Measurements from ENCODE around the gene CBX6.

GRCh38 chr22:38824585-38824984 is 47.4 kb downstream of the CBX6 start:
- no peak for TF ChIP-seq CTCF (IDR thresholded peaks at IDR 0.05)
- peak; percentile 91 for TF ChIP-seq EHMT2 (IDR thresholded peaks at IDR 0.05; ENCODE audit: low read depth)
- no peak for TF ChIP-seq ZNF302 (CRISPR knock-in tag; IDR thresholded peaks at IDR 0.05)
- no peak for TF ChIP-seq POLR2A (IDR thresholded peaks at IDR 0.05; ENCODE audit: low read length)
- TF ChIP-seq RFX5 (IDR thresholded peaks at IDR 0.05): no peak
- TF ChIP-seq ESRRA (IDR thresholded peaks at IDR 0.05; ENCODE audit: borderline replicate concordance, low read length): no peak
- TF ChIP-seq ZC3H11A (IDR thresholded peaks at IDR 0.05): no peak
- TF ChIP-seq, protein P1, sequence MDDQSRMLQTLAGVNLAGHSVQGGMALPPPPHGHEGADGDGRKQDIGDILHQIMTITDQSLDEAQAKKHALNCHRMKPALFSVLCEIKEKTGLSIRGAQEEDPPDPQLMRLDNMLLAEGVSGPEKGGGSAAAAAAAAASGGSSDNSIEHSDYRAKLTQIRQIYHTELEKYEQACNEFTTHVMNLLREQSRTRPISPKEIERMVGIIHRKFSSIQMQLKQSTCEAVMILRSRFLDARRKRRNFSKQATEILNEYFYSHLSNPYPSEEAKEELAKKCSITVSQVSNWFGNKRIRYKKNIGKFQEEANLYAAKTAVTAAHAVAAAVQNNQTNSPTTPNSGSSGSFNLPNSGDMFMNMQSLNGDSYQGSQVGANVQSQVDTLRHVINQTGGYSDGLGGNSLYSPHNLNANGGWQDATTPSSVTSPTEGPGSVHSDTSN (IDR thresholded peaks at IDR 0.05): no peak
- no peak for TF ChIP-seq JUNB (IDR thresholded peaks at IDR 0.05)
- no peak for TF ChIP-seq NFE2L2 (conservative IDR thresholded peaks at IDR 0.05; ENCODE audit: low read length)
- TF ChIP-seq, protein P2, sequence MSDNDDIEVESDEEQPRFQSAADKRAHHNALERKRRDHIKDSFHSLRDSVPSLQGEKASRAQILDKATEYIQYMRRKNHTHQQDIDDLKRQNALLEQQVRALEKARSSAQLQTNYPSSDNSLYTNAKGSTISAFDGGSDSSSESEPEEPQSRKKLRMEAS (IDR thresholded peaks at IDR 0.05): no peak

Measured in A549 (cell line).